ENCODE results near the gene ADRA2C.

Gene ADRA2C

DNA sequence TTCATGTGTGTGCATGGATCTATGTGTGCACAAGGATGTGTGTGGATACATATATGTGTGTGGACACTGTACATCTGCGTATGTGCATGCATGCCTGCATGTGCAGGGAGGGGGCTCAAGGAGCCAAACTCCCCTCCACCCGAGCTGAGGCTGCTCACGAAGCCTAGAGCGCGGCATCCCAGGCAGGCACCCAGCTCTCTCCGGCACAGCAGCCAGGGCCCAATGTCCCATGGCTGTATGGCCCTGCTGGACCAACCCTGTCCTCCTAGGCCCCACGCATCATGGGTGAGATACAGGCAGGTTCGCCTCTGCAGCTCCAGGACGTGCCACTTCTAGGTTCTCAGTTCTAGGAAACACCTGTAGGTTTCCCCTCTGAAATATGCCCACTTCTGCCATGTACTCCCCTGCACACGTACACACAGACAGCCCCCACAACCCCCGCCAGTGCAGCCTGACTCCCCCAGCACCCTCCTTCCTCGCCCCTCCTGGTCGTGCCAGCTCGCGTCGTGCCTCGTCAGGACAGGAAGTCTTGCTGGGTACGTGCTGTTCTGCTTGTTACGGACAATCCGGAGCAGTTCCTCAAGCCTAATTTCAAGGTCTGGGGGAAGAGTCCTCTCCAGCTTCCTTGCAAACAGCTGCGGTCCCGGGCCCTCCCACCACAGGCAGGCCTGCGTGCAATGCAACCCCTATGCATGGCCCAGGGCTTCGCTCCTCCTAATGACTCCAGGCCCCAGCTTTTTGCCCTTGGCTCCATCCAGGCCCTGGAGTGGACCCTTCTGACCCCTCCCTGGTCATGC, 3.2 kb upstream of the ADRA2C start:
- TF ChIP-seq FOXM1 (IDR thresholded peaks at IDR 0.05; ENCODE audit: borderline replicate concordance, low read depth) (no peak), TEAD4 (IDR thresholded peaks at IDR 0.05) (no peak)

- TF ChIP-seq FOXM1 (IDR thresholded peaks at IDR 0.05; ENCODE audit: borderline replicate concordance, low read depth): no peak
- TF ChIP-seq NFIC (IDR thresholded peaks at IDR 0.05): no peak
- no peak for TF ChIP-seq EP300 (IDR thresholded peaks at IDR 0.05; ENCODE audit: borderline replicate concordance)
- TF ChIP-seq TEAD4 (IDR thresholded peaks at IDR 0.05): no peak
- no peak for TF ChIP-seq USF1 (IDR thresholded peaks at IDR 0.05)
- no peak for TF ChIP-seq TCF12 (IDR thresholded peaks at IDR 0.05; ENCODE audit: low read depth)
- no peak for TF ChIP-seq ZBTB7A (IDR thresholded peaks at IDR 0.05; ENCODE audit: low read depth)
- no peak for TF ChIP-seq CEBPB (IDR thresholded peaks at IDR 0.05)
- no peak for TF ChIP-seq TAF1 (IDR thresholded peaks at IDR 0.05; ENCODE audit: low read depth)
- TF ChIP-seq MAX (IDR thresholded peaks at IDR 0.05): no peak
- no peak for TF ChIP-seq EGR1 (IDR thresholded peaks at IDR 0.05)
- no peak for TF ChIP-seq YY1 (IDR thresholded peaks at IDR 0.05; ENCODE audit: low read depth)
- no peak; the same call in 1 of the 2 replicates for TF ChIP-seq RAD21 (IDR thresholded peaks at IDR 0.05; ENCODE audit: low read depth)
- no peak for TF ChIP-seq REST (IDR thresholded peaks at IDR 0.05; ENCODE audit: low read depth)
- no peak for TF ChIP-seq CREB1 (IDR thresholded peaks at IDR 0.05; ENCODE audit: low read depth)
Measured at GRCh38 chr4:3765271-3766035, 732 bp upstream of the ADRA2C start.

GRCh38 chr4:3766785-3767569, 792 bp downstream of the ADRA2C start:
- TF ChIP-seq TCF12 (IDR thresholded peaks at IDR 0.05; ENCODE audit: low read depth) (no peak), USF1 (IDR thresholded peaks at IDR 0.05) (no peak), NFIC (IDR thresholded peaks at IDR 0.05) (no peak), CEBPB (IDR thresholded peaks at IDR 0.05) (no peak), MAX (IDR thresholded peaks at IDR 0.05) (no peak), RAD21 (IDR thresholded peaks at IDR 0.05; ENCODE audit: low read depth) (no peak), REST (IDR thresholded peaks at IDR 0.05; ENCODE audit: low read depth) (no peak), TEAD4 (IDR thresholded peaks at IDR 0.05) (no peak), EGR1 (IDR thresholded peaks at IDR 0.05) (no peak)

- TF ChIP-seq REST (IDR thresholded peaks at IDR 0.05; ENCODE audit: low read depth) (no peak), EGR1 (IDR thresholded peaks at IDR 0.05) (no peak), CEBPB (IDR thresholded peaks at IDR 0.05) (no peak), TAF1 (IDR thresholded peaks at IDR 0.05; ENCODE audit: low read depth) (no peak), USF1 (IDR thresholded peaks at IDR 0.05) (no peak), MAX (IDR thresholded peaks at IDR 0.05) (no peak), EP300 (IDR thresholded peaks at IDR 0.05; ENCODE audit: borderline replicate concordance) (no peak), FOXM1 (IDR thresholded peaks at IDR 0.05; ENCODE audit: borderline replicate concordance, low read depth) (no peak), CREB1 (IDR thresholded peaks at IDR 0.05; ENCODE audit: low read depth) (no peak), RAD21 (IDR thresholded peaks at IDR 0.05; ENCODE audit: low read depth) (no peak)
Measured at GRCh38 chr4:3767570-3768288, 1.5 kb downstream of the ADRA2C start.
